B cell (primary cell): ENCODE measurements around the gene RTL1.

Experiments used
- EZH2 ChIP-seq: IDR thresholded peaks from 2 replicates; pipeline ENCODE4 v1.6.1; 2012; ENCODE audit warnings: borderline replicate concordance, low read depth, mild to moderate bottlenecking, moderate library complexity, low read length; ENCODE audit not compliant: insufficient read depth, poor library complexity, severe bottlenecking
- TF ChIP-seq, protein P1 (sequence below): fragments of 200-600 bp; IDR thresholded peaks from one replicate; pipeline ENCODE4 v1.8.0; 2022; ENCODE audit warnings: antibody characterized with exemption, mild to moderate bottlenecking

DNA sequence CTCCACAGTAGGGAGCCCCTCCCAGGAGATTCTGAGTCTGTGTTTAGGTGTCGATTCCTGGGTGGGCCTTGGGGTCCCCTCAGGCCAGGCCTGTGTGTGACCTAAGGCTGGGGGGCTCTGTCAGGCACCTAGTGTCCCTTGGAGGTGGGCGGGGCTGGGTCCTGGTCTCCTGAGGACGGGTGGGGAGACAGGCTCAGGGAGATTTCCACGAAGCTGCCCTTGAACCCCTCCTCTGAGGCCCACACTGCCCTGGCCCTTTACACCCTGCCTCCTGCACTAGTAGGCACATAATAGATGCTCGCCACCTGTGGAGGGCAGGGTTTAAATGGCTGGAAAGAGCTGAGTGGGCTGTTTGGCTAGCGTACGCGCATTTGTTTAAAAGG, 44.7 kb downstream of the RTL1 start:
- TF ChIP-seq, protein P1, sequence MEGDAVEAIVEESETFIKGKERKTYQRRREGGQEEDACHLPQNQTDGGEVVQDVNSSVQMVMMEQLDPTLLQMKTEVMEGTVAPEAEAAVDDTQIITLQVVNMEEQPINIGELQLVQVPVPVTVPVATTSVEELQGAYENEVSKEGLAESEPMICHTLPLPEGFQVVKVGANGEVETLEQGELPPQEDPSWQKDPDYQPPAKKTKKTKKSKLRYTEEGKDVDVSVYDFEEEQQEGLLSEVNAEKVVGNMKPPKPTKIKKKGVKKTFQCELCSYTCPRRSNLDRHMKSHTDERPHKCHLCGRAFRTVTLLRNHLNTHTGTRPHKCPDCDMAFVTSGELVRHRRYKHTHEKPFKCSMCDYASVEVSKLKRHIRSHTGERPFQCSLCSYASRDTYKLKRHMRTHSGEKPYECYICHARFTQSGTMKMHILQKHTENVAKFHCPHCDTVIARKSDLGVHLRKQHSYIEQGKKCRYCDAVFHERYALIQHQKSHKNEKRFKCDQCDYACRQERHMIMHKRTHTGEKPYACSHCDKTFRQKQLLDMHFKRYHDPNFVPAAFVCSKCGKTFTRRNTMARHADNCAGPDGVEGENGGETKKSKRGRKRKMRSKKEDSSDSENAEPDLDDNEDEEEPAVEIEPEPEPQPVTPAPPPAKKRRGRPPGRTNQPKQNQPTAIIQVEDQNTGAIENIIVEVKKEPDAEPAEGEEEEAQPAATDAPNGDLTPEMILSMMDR, result no peak
- TF ChIP-seq EZH2, result no peak
